ENCODE data around the gene ARRB1.
"Not testable (repeated sequence)": the region's sequence is repeated elsewhere in the genome, so short reads cannot be mapped to it uniquely, and the experiment has no call there.

Gene ARRB1

GRCh38 chr11:75330886-75331285 lies 20.6 kb downstream of the ARRB1 start:
- not testable (repeated sequence) for H3F3A ChIP-seq (ENCODE audit: insufficient read depth, low read length); H3K4me2 ChIP-seq (ENCODE audit: low read length); H3K36me3 ChIP-seq (ENCODE audit: insufficient read depth, low read length); H3K9me3 ChIP-seq (ENCODE audit: low read length); H3K79me2 ChIP-seq (ENCODE audit: insufficient read depth, low read length); H3K9ac ChIP-seq (ENCODE audit: low read length); H3K9me2 ChIP-seq (ENCODE audit: low read depth, low read length); H2AFZ ChIP-seq (ENCODE audit: low read length); H3K4me3 ChIP-seq (ENCODE audit: low read depth, low read length, poor library complexity, severe bottlenecking); H3K4me1 ChIP-seq (ENCODE audit: insufficient read depth, low read length, severe bottlenecking); H3K27me3 ChIP-seq (ENCODE audit: insufficient read depth, low read length); H4K20me1 ChIP-seq (ENCODE audit: insufficient read depth, low read length); H3K27ac ChIP-seq (ENCODE audit: low read depth, low read length, poor library complexity, severe bottlenecking)

DNA sequence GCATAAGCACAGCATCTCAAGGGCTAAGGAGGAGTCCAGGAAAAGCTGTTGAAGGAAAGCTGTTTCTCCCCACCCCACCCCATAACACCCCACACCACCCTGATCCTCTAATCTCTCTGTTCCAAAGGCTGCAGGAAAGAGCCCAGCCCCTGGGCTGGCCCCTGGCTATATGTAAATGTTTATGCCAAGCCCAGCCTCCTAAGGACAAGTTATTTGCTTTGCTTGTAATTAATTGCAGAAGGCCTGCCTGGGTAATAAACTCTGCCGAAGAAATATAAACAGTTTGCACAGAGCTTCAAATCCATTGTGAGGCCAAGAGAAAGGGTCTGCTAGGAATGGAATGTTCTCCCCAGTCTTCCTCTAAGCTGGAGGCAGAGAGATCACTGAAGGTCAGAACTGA lies 21.2 kb downstream of the ARRB1 start:
- TF ChIP-seq EZH2 (IDR thresholded peaks at IDR 0.05; ENCODE audit: borderline replicate concordance, low read length) (no peak), CTCF (IDR thresholded peaks at IDR 0.05; ENCODE audit: low read length) (no peak)
- H3K9me2 ChIP-seq (ENCODE audit: low read depth, low read length) = no peaks in the 10 kb centered on the region
- no peak overlapping the region for H3K9ac ChIP-seq (ENCODE audit: low read length)
- no peaks in the 10 kb centered on the region for H3F3A ChIP-seq (ENCODE audit: insufficient read depth, low read length)
- H2AFZ ChIP-seq (ENCODE audit: low read length) = no peak overlapping the region
- H3K79me2 ChIP-seq (ENCODE audit: insufficient read depth, low read length) = no peaks in the 10 kb centered on the region
- H3K9me3 ChIP-seq (ENCODE audit: low read length) = no peaks in the 10 kb centered on the region
- no peak overlapping the region for H3K4me2 ChIP-seq (ENCODE audit: low read length)
- no peaks in the 10 kb centered on the region for H3K27me3 ChIP-seq (ENCODE audit: insufficient read depth, low read length)
- no peak overlapping the region for H3K4me3 ChIP-seq (ENCODE audit: low read depth, low read length, poor library complexity, severe bottlenecking)
- H4K20me1 ChIP-seq (ENCODE audit: insufficient read depth, low read length) = no peaks in the 10 kb centered on the region
- no peaks in the 10 kb centered on the region for H3K36me3 ChIP-seq (ENCODE audit: insufficient read depth, low read length)
- H3K4me1 ChIP-seq (ENCODE audit: insufficient read depth, low read length, severe bottlenecking) = no peaks in the 10 kb centered on the region
- H3K27ac ChIP-seq (ENCODE audit: low read depth, low read length, poor library complexity, severe bottlenecking) = no peak overlapping the region

DNA sequence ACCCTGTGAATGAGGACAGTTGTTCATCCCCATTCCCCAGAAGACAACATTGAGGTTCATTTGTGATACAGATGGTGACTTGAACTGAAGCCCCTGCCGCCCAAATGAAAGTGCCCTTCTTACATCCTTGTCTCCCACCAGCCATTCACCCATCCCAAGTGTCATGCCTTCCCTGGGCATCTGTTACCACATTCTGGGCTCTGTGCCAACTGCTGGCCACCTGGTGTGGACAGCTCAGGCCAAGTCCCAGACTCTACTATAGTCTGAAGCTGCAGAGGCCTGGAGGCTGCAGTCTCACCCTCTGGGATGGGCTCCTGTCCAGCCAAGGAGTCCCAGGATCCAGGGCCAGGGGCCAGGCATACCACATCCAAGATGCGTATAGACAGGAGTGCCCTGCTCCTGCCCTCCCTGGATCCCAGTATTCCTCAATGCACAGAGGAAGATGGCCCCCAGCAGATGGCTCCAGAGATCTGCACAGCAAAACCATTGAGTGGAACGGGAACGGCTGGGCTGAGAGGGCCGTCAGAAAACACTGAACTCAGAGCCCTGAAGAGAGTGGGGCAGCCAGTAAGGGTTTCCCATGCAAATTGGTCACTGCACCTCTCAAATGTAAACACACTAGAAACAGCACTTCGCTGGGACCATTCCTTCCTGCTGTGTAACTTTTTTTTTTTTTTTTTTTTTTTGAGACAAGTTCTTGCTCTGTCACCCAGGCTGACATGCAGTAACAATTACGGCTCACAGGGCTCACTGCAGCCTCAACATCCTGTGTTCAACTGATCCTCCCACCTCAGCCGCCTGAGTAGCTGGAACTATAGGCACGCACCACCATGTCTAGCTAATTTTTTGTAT lies 22.8 kb downstream of the ARRB1 start:
- H4K20me1 ChIP-seq (ENCODE audit: insufficient read depth, low read length) = no peaks in the 10 kb centered on the region

More for the DNA sequence above, 22.8 kb downstream of the ARRB1 start:
- Histone ChIP-seq H3K27me3 (ENCODE audit: insufficient read depth, low read length) (no peaks in the 10 kb centered on the region), H3K27ac (ENCODE audit: low read depth, low read length, poor library complexity, severe bottlenecking) (no peak overlapping the region), H3K9ac (ENCODE audit: low read length) (no peak overlapping the region), H3K9me2 (ENCODE audit: low read depth, low read length) (no peaks in the 10 kb centered on the region), H3K79me2 (ENCODE audit: insufficient read depth, low read length) (no peaks in the 10 kb centered on the region), H3K4me2 (ENCODE audit: low read length) (no peak overlapping the region), H2AFZ (ENCODE audit: low read length) (no peak overlapping the region), H3F3A (ENCODE audit: insufficient read depth, low read length) (no peaks in the 10 kb centered on the region), H3K4me1 (ENCODE audit: insufficient read depth, low read length, severe bottlenecking) (no peaks in the 10 kb centered on the region), H3K36me3 (ENCODE audit: insufficient read depth, low read length) (no peaks in the 10 kb centered on the region), H3K9me3 (ENCODE audit: low read length) (no peaks in the 10 kb centered on the region), H3K4me3 (ENCODE audit: low read depth, low read length, poor library complexity, severe bottlenecking) (no peak overlapping the region)
- TF ChIP-seq EZH2 (IDR thresholded peaks at IDR 0.05; ENCODE audit: borderline replicate concordance, low read length) = no peak
- no peak for TF ChIP-seq CTCF (IDR thresholded peaks at IDR 0.05; ENCODE audit: low read length)

Data from OCI-LY1 (cell line).